NCI-H1694 (cell line): ENCODE results near the gene LINS1.
"Not testable (repeated sequence)": the region's sequence is repeated elsewhere in the genome, so short reads cannot be mapped to it uniquely, and the experiment has no call there.

Source experiments
- DNase-seq: peaks from one replicate; lab custom pipeline; 2025; lab: John Stamatoyannopoulos, UW

LINS1 gene

DNA sequence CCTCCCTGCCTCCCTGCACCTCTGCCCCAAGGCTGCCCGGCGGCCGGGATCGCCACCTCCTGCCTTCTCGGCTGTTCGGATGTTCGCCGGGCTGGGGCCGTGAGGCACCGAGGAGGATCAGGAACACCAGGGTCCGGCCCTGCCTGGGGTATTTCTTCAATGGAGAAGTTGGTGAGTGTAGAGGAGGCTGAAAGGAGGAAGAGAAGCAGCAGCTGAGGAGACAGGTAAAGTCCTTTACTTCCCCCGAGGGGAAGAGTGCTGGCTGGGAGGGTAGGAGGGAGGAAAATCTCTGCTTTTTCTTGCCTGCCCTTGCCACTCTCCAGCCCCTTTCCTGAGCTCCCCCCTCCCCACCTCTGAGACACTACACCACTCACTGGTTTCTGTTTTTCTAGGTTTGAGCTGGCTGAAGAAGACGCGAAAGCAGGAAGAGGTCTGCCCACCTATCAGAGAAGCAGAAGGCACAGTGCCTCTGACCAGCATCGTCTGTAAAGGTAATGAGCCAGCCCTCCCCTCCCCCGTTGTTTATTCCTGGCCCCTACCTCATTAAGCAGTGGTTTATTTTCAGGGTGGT is 924 bp upstream of the LINS1 start:
- no peak for DNase-seq

GRCh38 chr15:100601617-100602063 is 344 bp downstream of the LINS1 start:
- no peak for DNase-seq

DNA sequence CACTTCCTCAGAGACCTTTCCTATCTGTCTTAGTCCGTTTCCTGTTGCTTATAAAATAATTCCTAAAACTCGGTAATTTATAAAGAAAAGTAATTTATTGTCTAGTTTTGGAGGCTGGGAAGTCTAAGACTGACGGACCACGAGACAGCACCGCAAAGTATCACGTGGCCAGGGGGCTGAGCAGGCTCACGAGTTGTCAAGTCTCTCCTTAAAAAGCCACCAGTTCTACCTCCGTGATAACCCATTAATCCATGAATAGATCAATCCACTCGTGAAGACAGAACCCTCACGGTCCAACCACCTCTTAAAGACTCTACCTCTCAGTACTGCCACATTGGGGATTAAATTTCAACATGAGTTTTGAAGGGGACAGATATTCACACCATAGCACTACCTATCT is 821 bp downstream of the LINS1 start:
- no peak for DNase-seq

DNA sequence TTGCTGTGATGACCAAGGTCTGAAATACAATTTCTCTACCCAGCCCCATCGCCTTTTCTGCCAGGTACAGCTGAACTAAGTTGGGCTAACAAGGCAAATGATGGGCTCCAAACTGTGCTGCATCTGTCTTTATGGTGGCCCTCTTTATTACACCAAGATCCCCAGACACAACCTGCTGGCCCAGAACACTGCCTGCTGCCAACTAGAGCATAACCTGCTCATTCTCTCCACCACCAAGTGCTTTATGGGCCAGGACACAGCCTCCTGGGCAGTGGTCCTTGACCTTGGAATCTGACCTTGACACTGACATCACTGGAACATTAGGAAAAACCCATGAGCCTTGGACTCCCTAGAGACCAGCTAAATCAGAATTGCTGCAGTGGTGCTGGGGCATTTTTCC is 3.3 kb downstream of the LINS1 start:
- no peak for DNase-seq

DNA sequence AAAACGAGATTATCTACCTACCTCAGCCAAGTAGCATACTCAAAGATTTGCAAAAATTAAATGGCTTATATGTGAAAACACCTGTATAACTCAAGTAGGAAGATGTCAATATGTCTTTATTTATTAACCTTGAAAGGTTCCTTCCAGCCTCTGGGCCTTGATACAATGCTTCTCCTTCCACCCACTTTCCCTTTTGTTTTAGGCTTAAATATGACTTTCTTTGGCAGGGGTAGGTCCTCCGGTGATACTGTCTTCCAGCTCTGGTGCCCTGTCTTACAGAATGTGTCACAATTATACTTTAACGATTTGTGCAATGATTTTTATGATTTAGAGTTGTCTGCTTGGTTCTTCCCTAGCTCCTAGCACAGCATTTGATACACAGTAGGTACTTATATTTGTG is 4.1 kb downstream of the LINS1 start:
- DNase-seq, result no peak

DNA sequence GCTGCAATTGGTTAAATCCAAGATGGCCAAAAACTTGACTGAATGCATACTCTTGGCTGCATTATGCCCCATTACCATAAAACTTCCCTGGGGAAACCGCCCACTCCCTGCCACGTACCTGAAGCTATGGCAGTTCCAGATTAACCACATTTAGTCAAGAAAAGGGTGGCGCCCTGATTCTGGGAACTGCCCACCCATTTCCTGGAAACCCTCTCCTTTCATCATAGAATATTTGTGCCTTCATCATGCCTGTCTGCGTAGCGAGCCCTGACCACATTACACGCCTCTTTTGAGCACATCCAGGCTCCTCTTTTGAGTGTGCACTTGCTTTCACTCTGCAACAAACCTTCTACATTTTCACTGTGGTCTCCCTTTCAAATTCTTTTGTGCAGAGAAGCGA is 5.2 kb downstream of the LINS1 start:
- DNase-seq, result no peak

DNA sequence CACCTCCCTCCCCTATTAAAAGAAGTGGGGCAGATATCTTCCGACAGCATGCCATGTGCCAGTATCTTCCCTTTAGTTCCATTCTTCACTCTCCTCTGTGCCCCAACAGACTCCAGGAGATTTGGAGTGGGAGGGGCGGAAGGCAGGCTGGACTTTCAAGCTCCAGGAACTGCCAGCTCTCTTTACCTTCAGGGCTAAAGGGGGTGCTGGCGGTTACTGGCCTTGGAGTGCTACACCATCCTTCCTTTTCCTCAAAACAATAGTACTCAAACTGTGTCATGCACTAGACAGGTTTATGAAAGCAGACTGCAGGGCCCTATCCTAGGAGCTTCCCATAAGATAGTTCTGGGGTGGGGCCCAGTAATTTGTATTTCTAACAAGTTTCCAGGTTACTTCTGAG is 6.0 kb downstream of the LINS1 start:
- DNase-seq, result no peak

GRCh38 chr15:100593431-100593830 is 8.6 kb downstream of the LINS1 start:
- DNase-seq, result no peak

DNA sequence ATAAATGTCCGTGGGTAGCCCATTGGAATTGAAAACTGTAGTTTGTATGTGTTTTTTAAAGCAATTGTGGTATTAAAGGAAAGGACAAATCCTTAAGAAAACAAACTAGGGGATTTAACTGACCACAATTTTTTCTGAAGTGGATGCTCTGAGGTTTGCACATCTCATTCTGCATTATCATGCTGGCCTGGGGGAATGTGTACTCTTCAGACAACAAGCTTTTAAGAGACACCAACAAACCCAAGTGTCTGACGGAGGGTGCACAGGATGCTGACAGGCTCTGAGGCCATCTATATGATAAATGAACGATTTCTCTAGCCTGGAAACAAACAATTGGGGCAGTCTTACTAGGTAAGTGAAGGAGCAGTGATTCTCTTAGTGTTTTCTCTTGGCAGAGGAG is 9.1 kb downstream of the LINS1 start:
- DNase-seq, result no peak

DNA sequence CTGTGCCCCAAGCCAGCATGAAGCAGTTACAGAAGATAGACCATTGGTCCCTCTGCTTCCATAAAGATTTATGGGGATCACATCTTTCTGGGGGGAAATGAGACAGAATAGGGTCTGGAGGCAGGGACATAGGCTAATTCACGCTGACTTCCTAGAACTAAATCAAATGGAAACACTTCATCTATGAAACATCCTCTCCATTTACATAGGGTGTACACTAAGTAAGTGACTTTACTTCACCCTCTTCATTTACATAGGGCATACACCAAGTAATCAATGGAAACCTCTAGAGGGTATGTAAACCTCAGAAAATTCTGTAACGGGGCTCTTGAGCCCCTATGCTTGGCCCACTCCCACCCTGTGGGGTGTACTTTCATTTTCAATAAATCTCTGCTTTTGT is 10.1 kb downstream of the LINS1 start:
- no peak for DNase-seq

GRCh38 chr15:100591163-100591562 is 10.8 kb downstream of the LINS1 start:
- not testable (repeated sequence) for DNase-seq

GRCh38 chr15:100588638-100589242 is 13.2 kb downstream of the LINS1 start:
- DNase-seq, result no peak

GRCh38 chr15:100580414-100580813 is 21.6 kb downstream of the LINS1 start:
- DNase-seq, result no peak

GRCh38 chr15:100573526-100573925 is 28.5 kb downstream of the LINS1 start:
- no peak for DNase-seq

DNA sequence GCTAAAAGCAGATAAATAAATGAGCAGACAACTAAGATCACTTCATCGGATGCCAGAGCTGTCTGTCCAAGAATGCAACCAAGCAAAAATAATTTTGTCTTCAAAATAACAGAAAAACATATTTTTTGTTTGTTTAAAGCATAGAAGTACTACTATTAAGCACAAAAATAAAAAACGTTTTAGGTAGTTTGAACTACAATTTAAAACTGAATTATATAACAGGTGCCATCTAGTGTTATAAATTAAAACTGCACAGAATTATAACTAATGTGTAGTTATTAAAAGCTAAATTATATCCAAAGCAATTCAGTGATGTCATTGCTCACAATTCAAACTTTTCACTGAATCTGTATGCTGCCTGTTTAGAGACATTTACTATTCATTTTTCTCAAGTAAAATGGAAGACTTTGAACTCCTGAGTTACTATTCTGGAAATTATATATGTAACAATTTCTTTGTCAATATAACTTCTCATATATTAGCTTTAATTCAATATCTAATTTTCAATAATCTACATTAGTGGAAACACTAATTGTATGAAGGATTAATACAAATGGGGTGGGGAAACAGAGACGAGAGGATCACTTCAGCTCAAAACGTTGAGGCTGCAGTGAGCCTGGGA is 29.5 kb downstream of the LINS1 start:
- peak; percentile 35 for DNase-seq

DNA sequence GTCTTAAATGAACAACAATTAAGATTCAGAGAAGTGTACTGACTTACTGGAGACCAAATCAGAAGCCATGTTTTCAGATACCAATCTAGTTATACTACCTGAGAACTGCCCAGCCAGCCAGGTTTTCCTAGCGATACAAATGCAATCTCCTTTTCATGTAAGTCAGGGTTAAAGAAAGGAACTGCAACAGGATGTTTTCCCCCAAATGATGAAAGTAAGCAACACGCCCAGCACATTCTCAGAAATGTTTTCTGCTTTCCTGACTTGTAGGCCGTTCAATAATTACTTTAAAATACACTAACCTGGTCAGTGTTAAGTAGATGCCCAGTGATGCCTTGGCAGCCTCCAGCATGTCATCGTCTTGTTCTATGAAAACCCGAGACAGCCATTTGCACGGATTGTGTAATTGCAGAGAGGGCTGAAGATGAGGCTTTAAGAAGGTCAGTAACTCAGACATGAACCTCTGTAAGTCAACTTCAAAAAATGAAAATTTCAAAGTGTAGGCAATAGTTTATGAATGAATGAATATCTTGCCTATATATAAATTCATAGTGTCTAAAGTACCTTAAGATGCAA is 30.3 kb downstream of the LINS1 start:
- no peak for DNase-seq

DNA sequence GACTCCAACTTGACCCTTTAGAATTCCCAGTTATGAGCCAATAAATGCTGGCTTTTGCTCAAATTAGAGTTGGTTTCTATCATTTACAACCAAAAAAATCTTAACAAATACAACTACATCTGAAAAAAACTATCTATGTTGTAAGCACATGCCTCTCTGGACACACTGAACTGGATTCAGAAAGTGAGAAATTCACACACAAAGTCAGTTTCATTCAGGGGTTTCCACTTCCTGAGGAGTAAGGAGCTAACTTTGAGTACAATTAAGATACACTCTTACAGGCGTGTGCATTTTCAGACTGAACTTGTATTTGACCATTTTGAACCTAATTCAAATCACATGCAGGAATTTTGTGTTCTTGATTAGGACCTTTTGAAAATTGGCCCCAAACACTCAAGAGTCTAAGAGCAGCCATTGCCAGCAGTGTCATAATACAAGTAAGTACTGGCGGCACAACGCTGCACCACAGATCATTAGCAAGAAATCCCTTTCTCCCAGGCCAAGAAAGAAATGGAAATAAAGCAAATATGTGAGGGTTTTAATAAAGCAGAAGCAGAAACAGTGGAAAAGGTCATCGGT is 31.2 kb downstream of the LINS1 start:
- DNase-seq, result no peak

DNA sequence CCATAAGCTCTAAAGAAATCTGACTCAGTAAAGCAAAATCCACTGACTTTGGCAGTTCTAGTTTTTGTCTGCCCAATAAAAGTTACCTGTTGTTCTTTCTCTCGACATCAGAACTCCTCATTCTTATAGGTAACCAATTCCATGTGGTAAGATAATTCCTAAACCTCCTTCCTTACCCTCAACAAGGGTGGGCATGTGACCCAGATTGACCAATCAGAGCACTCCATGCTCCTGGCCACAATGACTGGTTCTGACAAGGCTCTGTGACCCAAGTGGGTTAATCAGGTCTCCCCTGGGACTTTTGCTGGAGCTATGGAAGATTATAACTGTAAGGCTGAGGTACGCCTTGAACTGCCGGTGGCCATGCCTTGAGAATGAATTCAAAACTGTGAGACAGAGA is 31.7 kb downstream of the LINS1 start:
- DNase-seq, result no peak

- no peak for DNase-seq
These were observed 32.6 kb downstream of the LINS1 start for GRCh38 chr15:100569391-100569790.

DNA sequence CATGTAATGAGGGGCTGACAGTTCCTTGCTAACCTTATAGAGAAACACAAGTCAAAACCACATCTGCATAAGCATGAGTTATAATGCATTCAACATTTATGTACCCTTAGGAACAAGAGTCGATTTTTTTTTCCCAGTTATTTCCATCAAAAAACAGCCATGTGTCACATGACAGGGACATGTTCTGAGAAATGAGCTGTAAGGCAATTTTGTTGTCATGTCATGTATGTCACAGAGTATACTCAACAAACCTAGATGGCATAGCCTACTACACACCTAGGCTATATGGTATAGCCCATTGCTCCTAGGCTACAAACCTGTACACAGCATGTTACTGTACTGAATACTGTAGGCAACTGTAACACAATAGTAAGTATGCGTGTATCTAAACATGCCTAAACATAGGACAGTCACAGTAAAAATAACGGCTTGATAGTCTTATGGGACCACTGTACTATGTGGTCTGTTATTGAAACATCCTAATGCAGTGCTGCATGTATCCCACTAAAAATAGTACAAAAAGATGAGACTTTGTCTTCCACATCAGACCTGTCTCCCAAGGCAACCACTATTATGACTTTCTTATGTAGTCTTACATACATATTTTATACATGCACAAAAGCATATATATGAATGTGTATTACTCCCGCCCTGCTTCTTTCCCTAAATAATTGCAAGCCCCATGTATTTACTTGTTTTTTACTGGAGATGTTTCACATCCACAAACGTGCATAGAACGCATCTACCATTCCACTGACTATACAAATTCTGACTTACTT is 34.9 kb downstream of the LINS1 start:
- no peak for DNase-seq

GRCh38 chr15:100565591-100565990 is 36.4 kb downstream of the LINS1 start:
- no peak for DNase-seq

- no peak for DNase-seq
These were observed 41.7 kb downstream of the LINS1 start for GRCh38 chr15:100560323-100560722.
